ENCODE measurements around the gene P3R3URF.

P3R3URF gene

DNA sequence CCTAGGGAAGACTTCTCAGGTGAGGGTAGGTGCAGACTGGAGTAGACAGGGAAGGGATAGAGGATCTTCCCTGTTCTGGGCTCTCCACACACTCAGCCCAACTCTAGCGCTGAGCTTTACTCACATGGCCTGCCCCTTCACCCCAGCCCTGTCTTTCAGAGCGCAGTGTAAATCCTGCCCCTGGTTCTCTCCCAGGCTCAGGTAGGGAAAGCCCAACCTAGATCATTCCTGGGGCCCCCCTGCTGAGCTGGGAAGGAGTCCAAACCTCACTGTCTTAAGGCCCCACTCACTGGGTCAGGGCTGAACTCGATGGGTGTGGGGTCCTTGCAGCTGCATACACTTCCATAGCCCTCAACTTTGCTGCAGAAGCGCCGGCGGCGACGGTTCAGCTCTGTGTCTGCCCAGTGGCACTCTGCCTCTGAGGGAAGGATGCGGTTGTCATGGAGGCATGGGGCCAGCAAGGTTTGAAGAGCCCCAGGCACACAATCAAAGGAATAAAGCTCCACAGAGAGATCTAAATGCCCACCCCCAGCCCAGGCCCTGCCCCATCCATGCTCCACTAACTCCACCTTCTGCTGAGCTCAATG lies 17.8 kb upstream of the P3R3URF start:
- DNase-seq (ENCODE audit: low spot score): no peak

DNA sequence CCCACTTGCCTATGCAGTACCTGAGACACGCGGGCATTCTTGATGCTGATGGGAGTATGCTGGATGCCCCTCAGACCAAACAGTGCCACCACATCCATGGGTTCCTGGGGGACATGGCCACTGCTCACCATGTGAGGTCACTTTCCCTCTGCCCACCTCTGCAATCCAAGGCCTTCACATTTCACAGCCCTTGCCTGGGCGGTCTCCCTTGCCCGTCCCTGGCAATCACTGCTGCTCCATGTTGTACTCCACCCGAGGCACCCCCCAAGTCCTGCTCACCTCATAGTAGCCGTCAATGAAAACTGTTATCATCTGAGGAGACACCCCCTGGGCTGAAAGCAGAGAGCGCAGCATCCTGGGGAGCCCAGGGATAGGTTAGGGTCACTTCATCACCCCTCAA lies 17.0 kb upstream of the P3R3URF start:
- DNase-seq (ENCODE audit: low spot score): no peak

DNA sequence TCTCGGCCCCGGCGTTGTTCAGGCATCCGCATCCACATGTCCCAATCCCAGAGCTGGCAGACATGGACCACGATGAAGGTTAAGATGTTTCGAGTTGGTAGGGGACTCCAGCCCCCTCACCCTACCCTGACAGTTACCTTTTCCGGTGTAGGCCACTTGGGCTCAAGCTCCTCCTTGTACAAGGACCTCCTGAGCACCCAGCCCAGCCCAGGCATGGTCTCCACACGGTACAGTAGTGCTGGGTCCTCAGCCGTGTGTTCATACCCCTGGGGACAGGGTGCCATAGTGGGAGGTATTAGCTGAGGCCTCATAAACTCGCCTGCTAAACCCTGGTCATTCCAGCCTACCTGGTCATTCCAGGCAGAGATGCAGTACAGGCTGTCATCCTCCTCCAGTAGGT lies 15.9 kb upstream of the P3R3URF start:
- DNase-seq (ENCODE audit: low spot score): no peak

DNA sequence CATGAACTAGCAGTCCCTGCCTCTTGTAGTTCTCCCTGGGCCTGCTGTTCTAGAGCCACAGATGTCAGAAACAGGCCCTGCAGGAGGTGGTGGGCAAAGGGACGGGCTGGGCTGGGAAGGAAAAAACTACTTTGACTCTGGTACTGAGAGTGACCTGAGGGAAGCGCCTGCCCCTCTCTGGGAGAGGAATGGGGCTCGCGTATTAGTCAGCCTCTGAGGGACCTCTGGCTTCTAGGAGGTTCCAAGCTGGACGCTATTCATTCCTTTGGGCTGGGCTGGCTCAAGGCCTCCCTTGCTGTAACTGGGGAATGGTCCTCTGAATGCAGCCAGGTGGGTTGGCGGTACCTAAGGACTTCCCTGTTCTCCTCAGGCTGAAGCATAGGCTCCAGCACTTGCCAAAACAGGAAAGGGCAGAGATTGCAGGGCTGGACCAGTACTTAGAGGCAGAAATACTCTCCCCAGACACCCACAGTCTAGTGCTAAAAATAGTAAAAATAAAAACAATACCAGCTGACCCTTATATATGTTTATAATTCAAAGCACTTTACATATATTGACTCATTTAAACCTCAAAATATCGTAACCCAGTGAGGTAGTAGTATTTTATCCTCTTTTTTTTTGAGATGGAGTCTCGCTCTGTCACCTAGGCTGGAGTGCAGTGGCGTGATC lies 14.9 kb upstream of the P3R3URF start:
- DNase-seq (ENCODE audit: low spot score): no peak

DNA sequence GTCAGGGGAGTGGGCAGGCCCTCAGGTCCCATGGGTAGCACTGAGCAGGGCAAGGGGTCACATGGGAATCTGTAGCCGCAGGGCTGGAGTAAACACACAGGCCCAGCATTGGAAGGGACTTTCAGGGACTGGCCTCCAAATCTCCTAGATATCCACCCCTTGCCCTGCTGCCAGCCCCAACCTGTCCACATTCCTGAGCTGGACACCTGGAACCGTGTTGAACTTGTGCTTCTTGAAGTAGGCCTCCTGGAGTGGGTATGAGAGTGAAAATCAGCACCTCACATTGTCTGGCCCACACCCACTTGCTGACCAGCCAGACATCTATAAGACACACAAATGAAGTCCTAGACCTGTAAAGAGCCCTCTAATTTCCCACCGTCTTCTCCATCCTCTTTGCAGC lies 14.3 kb upstream of the P3R3URF start:
- DNase-seq (ENCODE audit: low spot score): no peak

DNA sequence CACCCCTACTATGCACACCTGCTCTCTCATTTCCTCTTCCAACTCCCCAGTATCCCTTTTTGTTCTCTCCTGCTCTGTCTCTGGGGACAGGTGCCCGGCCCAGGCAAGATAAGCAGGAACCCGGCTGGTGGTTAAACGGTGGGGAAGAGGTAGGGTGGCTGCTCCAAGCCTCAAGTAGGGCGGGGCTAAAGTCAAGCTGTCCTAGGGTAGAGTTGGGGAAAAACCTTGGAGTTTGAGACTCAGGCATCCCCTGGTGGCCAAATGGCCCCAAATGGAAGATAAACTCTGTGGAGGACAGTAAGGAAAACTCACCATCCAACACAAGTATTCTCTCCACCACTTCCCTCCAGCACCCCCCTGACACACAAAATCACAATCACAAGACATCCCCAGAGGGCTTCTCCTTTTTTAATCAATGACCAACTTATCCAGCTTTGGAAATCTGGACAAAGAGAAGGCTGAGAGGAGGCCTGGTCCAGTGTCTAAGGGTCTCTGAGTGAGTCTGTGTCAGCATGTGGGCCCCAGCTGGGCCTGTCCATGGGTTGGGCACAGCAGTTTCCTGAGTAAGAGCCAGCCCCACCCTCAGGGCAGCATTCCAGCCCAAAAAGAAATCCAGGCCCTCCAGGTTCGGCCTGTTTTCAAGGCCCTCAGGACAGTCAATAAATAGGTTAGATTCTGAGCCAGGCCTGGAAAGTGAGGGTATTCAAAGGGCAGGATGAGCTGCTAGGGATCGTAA lies 12.2 kb upstream of the P3R3URF start:
- no peak for DNase-seq (ENCODE audit: low spot score)

GRCh38 chr1:46187106-46187869 lies 11.0 kb upstream of the P3R3URF start:
- DNase-seq (ENCODE audit: low spot score): no peak

GRCh38 chr1:46186076-46186475 lies 9.8 kb upstream of the P3R3URF start:
- no peak for DNase-seq (ENCODE audit: low spot score)

GRCh38 chr1:46184920-46185658 lies 8.8 kb upstream of the P3R3URF start:
- DNase-seq (ENCODE audit: low spot score): no peak

GRCh38 chr1:46183926-46184557 lies 7.8 kb upstream of the P3R3URF start:
- DNase-seq (ENCODE audit: low spot score): no peak

DNA sequence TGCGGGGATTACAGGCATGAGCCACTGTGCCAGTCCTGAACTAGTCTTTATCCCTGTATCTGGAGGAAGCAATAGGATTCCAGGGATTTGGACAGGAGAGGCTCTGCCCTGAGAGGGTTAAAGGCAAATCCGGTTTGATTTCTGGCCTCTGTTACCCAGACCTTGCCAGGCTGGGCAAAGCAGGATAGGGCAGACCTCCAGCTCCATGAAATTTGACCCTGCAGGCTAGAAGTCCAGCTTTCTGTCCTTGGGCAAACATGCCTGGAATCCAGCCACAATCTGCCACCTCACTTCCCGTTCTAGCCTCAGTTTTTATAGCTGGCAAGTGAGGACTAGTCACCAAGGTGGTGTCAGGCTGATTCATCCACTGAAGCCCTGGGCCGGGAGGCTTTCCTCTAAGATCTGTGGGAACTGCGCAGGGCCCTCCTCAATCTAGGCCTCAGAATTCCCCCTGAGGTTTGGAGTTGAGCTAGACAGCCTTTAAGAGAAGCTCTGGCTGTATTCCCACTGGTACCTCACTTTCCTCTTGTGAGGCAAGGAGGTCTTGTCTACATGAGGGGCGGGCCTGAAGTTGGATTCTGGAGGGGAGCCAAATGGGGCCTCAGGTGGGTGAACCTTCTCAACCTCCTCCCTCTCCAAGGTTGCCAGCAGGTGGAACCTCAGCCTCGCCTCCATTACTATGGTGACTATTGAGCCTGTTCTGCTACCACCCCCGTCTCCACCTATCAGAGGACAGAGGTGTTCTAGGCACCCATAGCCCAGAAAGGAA lies 7.0 kb upstream of the P3R3URF start:
- no peak for DNase-seq (ENCODE audit: low spot score)

GRCh38 chr1:46181343-46182260 lies 5.3 kb upstream of the P3R3URF start:
- DNase-seq (ENCODE audit: low spot score): no peak

- peak; percentile 43 for DNase-seq (ENCODE audit: low spot score)
Observed at GRCh38 chr1:46180082-46180616, 3.9 kb upstream of the P3R3URF start.

DNA sequence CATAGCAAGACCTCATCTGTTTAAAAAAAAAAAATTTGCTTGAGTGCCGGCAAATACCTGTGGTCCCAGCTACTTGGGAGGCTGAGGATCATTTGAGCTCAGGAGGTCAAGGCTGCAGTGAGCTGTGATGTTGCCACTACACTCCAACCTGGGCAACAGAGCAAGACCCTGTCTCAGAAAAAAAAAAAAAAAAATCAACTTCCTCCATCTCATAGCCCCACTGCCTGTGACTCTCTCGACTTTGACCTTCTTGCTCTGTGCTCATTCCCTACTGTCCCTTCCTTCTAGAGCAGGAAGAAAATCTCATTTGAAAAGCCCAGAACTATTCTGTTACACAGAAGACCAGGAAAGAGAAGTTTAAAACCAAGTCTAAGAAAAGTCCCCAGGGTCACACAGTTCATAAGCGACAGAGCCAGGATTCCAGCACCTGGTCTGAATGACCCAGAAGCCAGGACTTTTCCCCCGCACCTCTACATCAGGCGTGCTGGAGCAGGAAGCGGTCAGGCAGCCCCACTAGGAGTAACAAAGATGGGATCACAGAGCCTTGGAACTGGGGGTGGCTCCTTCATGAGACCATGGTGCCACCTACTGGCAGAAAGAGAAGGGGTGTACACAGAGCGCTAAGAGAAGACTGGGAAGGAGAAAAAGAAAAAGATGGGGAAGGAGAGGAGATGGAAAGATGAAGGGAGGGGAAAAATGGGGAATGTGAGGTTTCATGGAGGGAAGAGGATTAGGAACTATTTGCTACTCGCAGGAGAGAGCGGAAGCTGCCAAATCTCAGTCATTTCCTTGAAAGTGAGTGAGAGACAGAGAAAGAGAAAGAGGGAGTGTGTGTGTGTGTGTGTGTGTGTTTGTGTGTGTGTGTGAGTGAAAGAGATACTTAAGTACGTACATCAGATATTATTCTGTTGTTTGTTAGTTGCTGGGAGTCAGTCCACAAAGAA lies 3.1 kb upstream of the P3R3URF start:
- peak; percentile 81 for DNase-seq (ENCODE audit: low spot score)

GRCh38 chr1:46175243-46175642 lies 1.0 kb downstream of the P3R3URF start:
- no peak for DNase-seq (ENCODE audit: low spot score)

DNA sequence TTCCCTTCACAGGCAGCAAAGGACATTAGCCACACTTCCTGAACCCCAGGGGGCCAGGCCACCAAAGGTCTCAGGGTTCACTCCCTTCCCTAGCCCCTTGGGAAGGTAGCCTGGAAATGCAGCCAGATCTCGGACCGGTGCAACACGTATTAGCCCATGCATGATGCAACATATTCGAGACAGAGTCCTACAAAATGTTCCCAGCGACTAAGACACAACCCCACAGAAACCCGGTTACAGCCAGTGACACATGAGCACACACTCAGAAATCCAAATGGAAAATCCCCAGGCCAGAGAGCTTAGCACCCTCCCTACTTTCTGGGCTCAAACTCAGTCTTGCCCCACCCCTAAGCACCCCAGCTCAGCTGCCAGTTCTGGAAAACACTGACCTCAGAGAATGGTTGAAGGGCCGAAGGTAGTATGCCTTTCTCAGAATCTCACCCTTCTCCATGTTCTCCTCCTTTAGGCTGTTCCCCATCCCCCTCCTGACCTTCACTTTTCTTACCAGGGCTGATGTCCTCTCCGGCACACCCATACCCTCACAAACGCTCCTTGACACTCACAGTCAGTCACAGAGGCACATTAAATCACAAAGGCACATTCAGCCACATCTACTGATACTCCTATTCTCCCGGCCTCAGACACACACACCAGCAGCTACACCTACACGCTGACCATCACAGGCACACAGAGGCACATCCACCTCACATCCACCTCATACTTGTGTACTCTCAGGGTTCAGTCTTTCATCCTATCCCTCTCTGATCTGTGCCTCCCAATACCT lies 1.6 kb downstream of the P3R3URF start, which contains the start of gene TSPAN1:
Gene TSPAN1, plus strand, starts transcription at position 640 of the 784 bp plus-strand sequence. CDS start 6,021 bp downstream, outside the sequence.
- DNase-seq (ENCODE audit: low spot score): no peak

DNA sequence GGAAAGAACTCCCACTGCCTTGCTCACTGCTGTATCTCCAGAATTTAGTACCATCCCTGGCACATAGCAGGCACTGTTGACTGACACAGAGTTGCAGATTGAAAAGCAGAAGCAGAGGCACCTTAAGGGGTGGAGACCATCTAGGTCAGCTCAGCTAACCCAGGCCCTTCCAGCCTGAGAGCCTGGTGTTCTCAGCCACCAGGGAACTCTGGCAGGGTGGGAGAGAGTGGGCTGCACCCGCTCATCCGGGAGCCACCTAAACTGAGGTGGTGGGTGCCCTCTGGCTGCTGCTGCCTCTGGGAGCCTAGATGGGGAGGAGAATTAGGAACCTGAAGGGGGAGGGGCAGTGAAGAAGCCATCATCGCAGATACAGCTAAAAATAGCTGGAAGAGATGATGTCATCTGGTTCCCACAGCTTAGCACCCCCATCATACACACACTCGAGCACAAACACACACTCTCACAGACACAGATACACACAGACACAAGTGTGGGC lies 2.9 kb downstream of the P3R3URF start:
- no peak for DNase-seq (ENCODE audit: low spot score)

Data from NAMALWA (cell line).